GM12878 (cell line): Measurements from ENCODE around the gene OR2S2. TPM values are rescaled to one million over a fixed set of nuclear protein-coding genes. Genes with fewer than 3 reads are reported as not detected.

Experiments used
- ATAC-seq: fragments of 200-7000 bp; cut with Tn5 transposase; 3 replicates; pipeline ENCODE4 v1.9.1; 2020; ENCODE audit warnings: mild to moderate bottlenecking, moderate library complexity
- BruUV-seq: library from RNA; stranded (reverse); fragments of 400-500 nt; replicated peaks from 2 replicates; lab custom pipeline; 2021; lab: Mats Ljungman, UMichigan
- CTCF ChIA-PET: fragments of 300-600 bp; sonication (Branson Sonifier 250); formaldehyde crosslinking; extraction: SDS; loops from one replicate; lab custom pipeline; 2021; ENCODE audit warnings: inconsistent platforms; lab: Yijun Ruan, JAX
- POLR2A ChIA-PET: fragments of 350-600 bp; formaldehyde crosslinking; extraction: SDS; loops from one replicate; lab custom pipeline; 2021; ENCODE audit warnings: inconsistent platforms; lab: Charles Lee
- RAD21 ChIA-PET: fragments of 300-600 bp; sonication (Branson Sonifier 250); formaldehyde crosslinking; loops from one replicate; lab custom pipeline; 2023; ENCODE audit warnings: antibody characterized with exemption; ENCODE audit not compliant: unreplicated experiment; lab: Charles Lee
- SMC1A ChIA-PET: fragments of 300-600 bp; sonication (Branson Sonifier 250); formaldehyde crosslinking; loops from one replicate; lab custom pipeline; 2023; ENCODE audit not compliant: unreplicated experiment, uncharacterized antibody; lab: Charles Lee
- DNase-seq: peaks from one replicate; pipeline ENCODE4 v3.0.0-alpha.2; 2011; ENCODE audit warnings: low read depth, low spot score
- FAIRE-seq: peaks from 3 replicates; lab custom pipeline; 2011; peaks lifted over from hg19 to GRCh38; lab: Jason Lieb, UNC
- H2AFZ ChIP-seq: 2 replicates; pipeline ENCODE4 v1.6.0; 2011; ENCODE audit warnings: low read depth, low read length, control low read depth; ENCODE audit not compliant: control insufficient read depth
- H3K27ac ChIP-seq: 2 replicates; pipeline ENCODE4 v1.5.1; 2011; ENCODE audit warnings: control low read depth; ENCODE audit not compliant: control insufficient read depth, insufficient read depth
- H3K27me3 ChIP-seq, 2 experiments: replicated peaks in 1 of 2; 2 replicates each; pipeline versions ENCODE4 v1.6.0 to v1.6.1; 2011; ENCODE audit warnings: low read length in 1 of 2; ENCODE audit not compliant: control insufficient read depth in 2 of 2, insufficient read depth in 2 of 2
- H3K36me3 ChIP-seq, 2 experiments: 2 replicates each; pipeline ENCODE4 v1.5.1; 2011; ENCODE audit warnings: low read length in 1 of 2; ENCODE audit not compliant: control insufficient read depth in 2 of 2, insufficient read depth in 2 of 2
- H3K4me1 ChIP-seq: 2 replicates; pipeline ENCODE4 v1.6.1; 2011; ENCODE audit warnings: mild to moderate bottlenecking, low read length, moderate library complexity, mixed read lengths; ENCODE audit not compliant: control insufficient read depth, insufficient read depth
- H3K4me2 ChIP-seq: 2 replicates; pipeline ENCODE4 v1.6.0; 2011; ENCODE audit warnings: control low read depth; ENCODE audit not compliant: control insufficient read depth, insufficient read depth
- H3K4me3 ChIP-seq: fragments of 200-600 bp; sonication (generic); 2 replicates; pipeline ENCODE4 v1.5.1; 2016
- H3K79me2 ChIP-seq: 2 replicates; pipeline ENCODE4 v1.6.0; 2011; ENCODE audit warnings: low read length; ENCODE audit not compliant: control insufficient read depth, insufficient read depth
- H3K9ac ChIP-seq: 2 replicates; pipeline ENCODE4 v1.8.0; 2011; ENCODE audit warnings: low read length, control low read depth, mixed read lengths; ENCODE audit not compliant: control insufficient read depth, insufficient read depth
- H3K9me3 ChIP-seq: replicated peaks from 3 replicates; pipeline ENCODE4 v1.5.1; 2011; ENCODE audit warnings: mild to moderate bottlenecking, low read length; ENCODE audit not compliant: control insufficient read depth, insufficient read depth
- H4K20me1 ChIP-seq: 2 replicates; pipeline ENCODE4 v1.6.0; 2011; ENCODE audit not compliant: control insufficient read depth, insufficient read depth
- EED ChIP-seq: sonication (generic); IDR thresholded peaks from 2 replicates; pipeline ENCODE4 v1.6.1; 2016; ENCODE audit warnings: antibody characterized with exemption, low read depth
- GATAD2B ChIP-seq: fragments of 450-650 bp; conservative IDR thresholded peaks from 2 replicates; pipeline ENCODE4 v1.6.1; 2017; ENCODE audit warnings: low read depth, mild to moderate bottlenecking, moderate library complexity
- HDAC2 ChIP-seq: fragments of 200-600 bp; sonication (generic); IDR thresholded peaks from 2 replicates; pipeline ENCODE4 v1.6.1; 2017
- KAT2A ChIP-seq: conservative IDR thresholded peaks from 2 replicates; pipeline ENCODE4 v1.6.1; 2011; ENCODE audit warnings: low read depth, low read length; ENCODE audit not compliant: control insufficient read depth
- KLF5 ChIP-seq: fragments of 450-650 bp; IDR thresholded peaks from 2 replicates; pipeline ENCODE4 v1.6.1; 2014; ENCODE audit warnings: mild to moderate bottlenecking; ENCODE audit not compliant: partially characterized antibody
- MXI1 ChIP-seq: fragments of 150-350 bp; IDR thresholded peaks from 2 replicates; pipeline ENCODE4 v1.6.1; 2011; ENCODE audit warnings: low read depth, mild to moderate bottlenecking, inconsistent platforms, low read length, improper control_type of control experiment
- NFXL1 ChIP-seq: fragments of 450-650 bp; IDR thresholded peaks from 2 replicates; pipeline ENCODE4 v1.6.1; 2017; ENCODE audit warnings: antibody characterized with exemption, mild to moderate bottlenecking, borderline replicate concordance
- RUNX3 ChIP-seq: IDR thresholded peaks from 2 replicates; pipeline ENCODE4 v1.6.1; 2012; ENCODE audit warnings: low read length, inconsistent platforms
- SUZ12 ChIP-seq: fragments of 200-600 bp; sonication (generic); IDR thresholded peaks from one replicate; pipeline ENCODE4 v1.6.1; 2018; ENCODE audit warnings: antibody characterized with exemption, mild to moderate bottlenecking; ENCODE audit not compliant: unreplicated experiment
- TARDBP ChIP-seq: IDR thresholded peaks from 2 replicates; pipeline ENCODE4 v1.6.1; 2016; ENCODE audit warnings: borderline replicate concordance
- ZNF384 ChIP-seq: IDR thresholded peaks from 2 replicates; pipeline ENCODE4 v1.6.1; 2012; ENCODE audit warnings: low read depth, mild to moderate bottlenecking, low read length, improper control_type of control experiment, borderline replicate concordance
- WGBS: methylation state at CpG from one replicate; pipeline ENCODE4 v1.1.6; 2016; ENCODE audit warnings: low lambda C conversion rate; ENCODE audit not compliant: insufficient replicate concordance, insufficient coverage; ENCODE audit errors: missing lambda C conversion rate; 5-methylcytosine and 5-hydroxymethylcytosine counted together
- in situ Hi-C: fragments of 300-500 bp; cut with MboI; formaldehyde crosslinking; loops from 9 replicates; pipeline ENCODE4 v1.14.3; 2018; ENCODE audit warnings: mixed read lengths
- intact Hi-C: fragments of 100-400 bp; cut with micrococcal nuclease; formaldehyde crosslinking; loops from one replicate; pipeline ENCODE4 v1.14.2; 2022; ENCODE audit not compliant: unreplicated experiment
- polyA plus RNA-seq, 11 experiments: library from polyadenylated mRNA; depleted of rRNA in 4 of 11; unstranded in 6 of 11; stranded (reverse) in 5 of 11; fragments of >200 nt; fragmentation: Nextera tagmentation in 4 of 11; fragmentation: Illumina TruSeq in 1 of 11; extraction: Ambion mirVana in 4 of 11; extraction: Trizol in 1 of 11; gene quantifications; 1 replicate in 1 of 11; 2 replicates in 10 of 11; pipeline versions ENCODE4 v1.2.1 to v1.2.3, GENCODE V29; 2011 to 2016; ENCODE audit warnings: inconsistent platforms in 2 of 11, missing spikeins in 2 of 11, low read depth in 1 of 11
- total RNA-seq, 4 experiments: library from RNA; depleted of rRNA in 3 of 4; stranded (reverse); fragments of >200 nt in 3 of 4; fragmentation: Illumina TruSeq in 1 of 4; extraction: Trizol in 1 of 4; gene quantifications; 2 replicates each; pipeline versions ENCODE4 v1.2.1 to v1.2.3, GENCODE V29; 2013 to 2021

OR2S2 gene
- total and polyA plus RNA-seq, 10 of the 15 experiments (the other 5 are each of a cell fraction or from before 2014, with no cell fraction given) = not detected

DNA sequence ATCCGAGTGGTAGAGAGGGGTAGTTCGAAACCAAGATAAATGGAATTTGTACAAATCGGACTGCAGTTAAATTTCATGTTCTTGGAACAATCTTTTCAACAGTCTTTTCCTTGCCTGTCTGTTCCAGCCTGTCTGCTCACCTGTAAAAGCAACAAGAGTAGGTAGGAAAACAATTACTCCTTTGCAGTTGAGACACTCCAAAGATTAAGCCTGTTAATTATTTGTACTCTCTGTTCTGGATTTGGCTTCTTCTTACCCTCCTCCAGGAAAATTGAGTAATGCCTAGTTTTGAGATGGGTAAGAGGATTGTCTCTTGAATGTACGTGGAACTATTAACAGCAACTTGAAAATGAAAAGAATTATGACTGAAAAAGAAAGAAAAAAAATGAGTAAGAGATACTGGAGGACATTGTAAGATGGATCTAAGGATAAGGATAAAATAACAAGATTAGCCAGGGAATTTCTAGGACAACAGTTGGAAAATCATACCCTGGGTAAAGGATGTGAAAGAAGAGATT is 24.3 kb downstream of the OR2S2 start:
- Histone ChIP-seq H3K9ac (no peak overlapping the region), H3K4me1 (peaks cover 3% of the 10 kb centered on the region), H3K27me3 (no peaks in the 10 kb centered on the region), H3K9me3 (no peaks in the 10 kb centered on the region), H4K20me1 (no peaks in the 10 kb centered on the region)
- ChIA-PET CTCF (no interaction called here), RAD21 (no interaction called here), SMC1A (no interaction called here)
- no peak for DNase-seq
- ATAC-seq = no peak
- peak; percentile 61 for FAIRE-seq
- TF ChIP-seq ZNF384 = no peak
- no peak for TF ChIP-seq KAT2A
- no peak for TF ChIP-seq HDAC2
- TF ChIP-seq RUNX3 = no peak
- TF ChIP-seq TARDBP = no peak
- no peak for TF ChIP-seq KLF5
- TF ChIP-seq, all 136 proteins: peak for 0
- BruUV-seq = no TSS peak
- Histone ChIP-seq H3K27ac (no peak overlapping the region), H3K4me2 (no peak overlapping the region), H3K4me3 (no peak overlapping the region; the same call in 1 of the 2 replicates), H3K36me3 (no peaks in the 10 kb centered on the region), H3K79me2 (no peaks in the 10 kb centered on the region), H2AFZ (no peak overlapping the region)
- POLR2A ChIA-PET = no interaction called here
- intact Hi-C loops = no loop called here
- in situ Hi-C loops = no loop called here
- WGBS = 18% methylated on average over 4 of the region's 4 CpGs

DNA sequence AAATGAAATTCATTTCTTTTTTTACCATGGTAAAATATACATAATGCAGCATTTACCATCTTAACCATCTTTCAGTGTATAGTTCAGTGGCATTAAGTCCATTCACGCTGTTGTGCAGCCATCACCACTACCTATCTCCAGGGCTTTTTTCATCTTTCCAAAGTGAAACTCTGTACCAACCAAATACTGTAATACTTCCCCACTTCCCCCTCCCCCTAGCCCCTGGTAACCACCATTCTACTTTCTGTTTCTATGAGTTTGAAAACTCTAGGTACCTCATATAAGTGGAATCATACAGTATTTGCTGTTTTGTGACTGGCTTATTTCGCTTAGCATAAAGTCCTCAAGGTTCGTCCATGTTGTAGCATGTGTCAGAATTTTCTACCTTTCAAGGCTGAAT is 25.2 kb downstream of the OR2S2 start:
- in situ Hi-C loops = no loop called here
- intact Hi-C loops = no loop called here
- RAD21 ChIA-PET = no interaction called here

More for the DNA sequence above, 25.2 kb downstream of the OR2S2 start:
- no peak overlapping the region for H3K9ac ChIP-seq
- H3K27me3 ChIP-seq = no peaks in the 10 kb centered on the region
- TF ChIP-seq MXI1 (no peak), GATAD2B (no peak), NFXL1 (no peak), SUZ12 (no peak), EED (no peak)
- no peak overlapping the region for H2AFZ ChIP-seq
- H3K79me2 ChIP-seq = no peaks in the 10 kb centered on the region
- H3K27ac ChIP-seq = no peak overlapping the region
- no peaks in the 10 kb centered on the region for H3K36me3 ChIP-seq
- WGBS = 60% methylated on average over 3 of the region's 3 CpGs
- POLR2A ChIA-PET = interaction anchor here (0.6 kb wide), 1 partner anchor 29 kb away, joined by 3 read pairs; no protein-coding TSS in a partner anchor
- H3K4me2 ChIP-seq = no peak overlapping the region
- BruUV-seq = no TSS peak
- ATAC-seq (peak; percentile 57), FAIRE-seq (no peak), DNase-seq (no peak)
- H3K4me3 ChIP-seq = no peak overlapping the region
- peaks cover 3% of the 10 kb centered on the region for H3K4me1 ChIP-seq
- SMC1A ChIA-PET = no interaction called here
- no peaks in the 10 kb centered on the region for H3K9me3 ChIP-seq
- CTCF ChIA-PET = interaction anchor here (1.1 kb wide), 1 partner anchor 13 kb away, joined by 3 read pairs; no protein-coding TSS in a partner anchor
- H4K20me1 ChIP-seq = no peaks in the 10 kb centered on the region
